GM19043 (cell line): ENCODE measurements around the gene GPSM1.
"Not testable (repeated sequence)": the region's sequence is repeated elsewhere in the genome, so short reads cannot be mapped to it uniquely, and the experiment has no call there.

Experiments
- ATAC-seq: cut with Tn5 transposase; IDR thresholded peaks from one replicate; pipeline ENCODE4 v1.9.1; 2021; ENCODE audit warnings: low read depth; ENCODE audit not compliant: unreplicated experiment

The GPSM1 gene

DNA sequence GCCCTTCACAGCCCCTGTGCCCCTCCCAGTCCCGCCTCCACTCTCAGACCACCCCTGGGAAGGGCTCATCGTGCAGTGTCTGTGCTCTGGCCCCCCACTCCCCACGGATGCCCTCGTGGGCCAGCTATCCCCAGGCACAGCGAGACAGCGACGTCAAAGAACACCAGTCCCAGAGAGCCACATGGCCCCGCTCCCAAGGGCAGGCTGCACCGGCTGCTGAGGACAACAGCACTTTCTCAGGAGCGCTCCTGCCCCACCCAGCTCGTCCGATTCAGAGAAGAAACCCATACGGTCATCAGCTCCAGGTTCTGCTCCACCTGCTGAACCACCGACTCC lies 77.4 kb downstream of the GPSM1 start:
- no peak for ATAC-seq

DNA sequence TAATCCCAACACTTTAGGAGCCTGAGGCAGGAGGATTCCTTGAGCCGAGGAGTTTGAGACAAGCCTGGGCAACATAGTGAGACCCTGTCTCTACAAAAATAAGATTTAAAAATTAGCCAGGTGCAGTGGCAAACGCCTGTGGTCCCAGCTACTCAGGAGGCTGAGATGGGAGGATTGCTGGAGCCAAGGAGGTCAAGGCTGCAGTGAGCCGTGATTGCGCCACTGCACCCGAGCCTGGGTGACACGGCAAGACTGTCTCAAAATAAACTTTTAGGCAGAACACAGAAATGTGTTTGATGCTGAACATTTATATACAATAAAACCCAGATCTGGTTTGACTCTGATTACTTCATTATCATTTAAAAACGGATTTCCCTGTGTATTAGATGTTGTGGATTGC lies 78.1 kb downstream of the GPSM1 start:
- ATAC-seq = no peak

DNA sequence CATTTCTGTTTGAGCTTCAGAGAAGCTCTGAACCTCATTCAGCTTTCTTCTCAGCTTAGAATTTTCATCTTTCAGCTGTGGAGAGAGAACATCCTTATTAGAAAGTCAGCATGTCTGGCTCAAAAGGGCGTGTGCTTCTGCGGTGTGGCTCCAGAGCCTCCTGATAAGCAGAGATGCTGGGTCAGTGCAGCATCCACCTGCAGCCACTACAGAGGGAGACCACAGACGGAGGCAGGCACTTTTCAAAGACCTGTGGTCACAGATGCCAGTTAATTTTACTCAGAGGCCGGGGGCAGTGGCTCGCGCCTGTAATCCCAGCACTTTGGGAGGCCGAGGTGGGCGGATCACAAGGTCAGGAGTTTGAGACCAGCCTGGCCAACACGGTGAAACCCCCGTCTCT lies 78.6 kb downstream of the GPSM1 start:
- not testable (repeated sequence) for ATAC-seq

DNA sequence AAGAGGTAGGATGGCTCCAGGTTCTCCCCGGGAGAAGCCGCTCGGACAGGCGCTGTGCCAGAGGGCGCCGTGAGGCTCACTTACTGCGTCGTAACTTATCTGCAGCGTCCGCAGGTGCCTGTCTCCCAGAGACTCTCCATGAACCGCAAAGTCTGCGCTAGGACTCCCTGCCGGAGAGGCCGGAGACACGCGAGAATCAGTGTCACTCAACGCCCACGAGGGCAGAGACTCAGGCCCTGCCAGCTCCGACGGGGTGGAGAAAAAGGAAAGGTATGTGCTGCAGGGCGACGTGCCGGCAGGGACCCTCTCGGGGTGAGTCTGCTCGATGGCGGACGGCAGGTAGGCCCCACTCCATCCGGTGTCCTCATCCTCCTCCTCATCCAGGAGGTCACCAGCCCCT lies 79.7 kb downstream of the GPSM1 start:
- not testable (repeated sequence) for ATAC-seq

DNA sequence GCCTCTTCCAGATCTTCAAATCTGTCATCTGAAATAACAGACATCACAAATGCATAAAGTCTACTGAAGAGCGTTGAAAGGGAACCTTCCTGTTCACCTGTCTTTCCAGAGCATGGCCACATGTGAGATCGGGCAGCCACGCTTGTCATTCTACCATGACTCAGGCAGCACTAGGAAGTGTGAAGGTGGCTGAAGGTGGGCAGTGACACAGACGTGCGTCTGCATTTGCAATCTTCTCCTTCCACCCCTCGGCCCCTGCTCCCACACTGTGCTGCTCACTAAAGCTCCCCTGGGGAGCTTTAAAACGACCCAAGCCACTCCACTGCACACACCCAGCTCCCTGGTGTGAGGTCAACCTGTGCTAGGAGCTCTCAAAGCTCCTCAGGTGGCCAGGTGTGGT lies 80.6 kb downstream of the GPSM1 start:
- ATAC-seq = no peak
